Measurements from ENCODE around the gene LRCOL1. TPM values are rescaled to one million over a fixed set of nuclear protein-coding genes. Genes with fewer than 3 reads are reported as not detected.

The LRCOL1 gene
- total RNA-seq, 2 donors from 2014 or later: 0.47 TPM; not detected in 1

DNA sequence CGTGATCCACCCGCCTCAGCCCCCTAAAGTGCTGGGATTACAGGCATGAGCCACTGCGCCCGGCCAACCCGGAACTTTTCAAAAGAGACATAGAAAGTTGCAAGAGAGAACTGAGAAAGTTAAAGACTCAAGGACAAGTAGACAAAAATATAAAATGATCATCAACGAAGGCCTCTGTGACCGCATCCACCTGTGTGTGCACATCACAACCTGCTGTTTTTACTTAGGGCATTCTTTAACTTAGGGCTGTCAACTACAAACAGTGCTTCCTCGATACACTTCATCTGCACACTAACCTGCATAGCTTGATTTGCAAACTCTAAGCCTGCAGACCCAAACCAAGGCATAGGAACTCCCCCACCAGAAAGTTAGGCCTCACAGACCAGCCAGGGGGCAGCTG lies 23.0 kb upstream of the LRCOL1 start:
- H3K36me3 ChIP-seq: no peaks in the 10 kb centered on the region
- intact Hi-C loops (cut with DNase I): no loop called here

GRCh38 chr12:132632521-132633228 lies 22.3 kb upstream of the LRCOL1 start:
- no peak overlapping the region for H3K9ac ChIP-seq (ENCODE audit: low read depth in 2 of 2, low read length in 2 of 2)
- no peaks in the 10 kb centered on the region for H3K27me3 ChIP-seq
- H3K27ac ChIP-seq: no peak overlapping the region
- H3K36me3 ChIP-seq: no peaks in the 10 kb centered on the region
- DNase-seq: no peak
- intact Hi-C loops (cut with DNase I): no loop called here
- TF ChIP-seq CTCF (IDR thresholded peaks at IDR 0.05): no peak
- no peaks in the 10 kb centered on the region for H3K4me1 ChIP-seq
- H3K9me3 ChIP-seq: no peaks in the 10 kb centered on the region
- no peak overlapping the region for H3K4me3 ChIP-seq

More for the DNA sequence above, 23.0 kb upstream of the LRCOL1 start:
- TF ChIP-seq CTCF (IDR thresholded peaks at IDR 0.05): no peak
- Histone ChIP-seq H3K27me3 (no peaks in the 10 kb centered on the region), H3K9ac (ENCODE audit: low read depth in 2 of 2, low read length in 2 of 2) (no peak overlapping the region), H3K4me1 (no peaks in the 10 kb centered on the region), H3K9me3 (no peaks in the 10 kb centered on the region), H3K27ac (no peak overlapping the region), H3K4me3 (no peak overlapping the region)
- DNase-seq: no peak

- DNase-seq: no peak
- H3K36me3 ChIP-seq: no peaks in the 10 kb centered on the region
- H3K4me3 ChIP-seq: no peak overlapping the region
- H3K4me1 ChIP-seq: no peaks in the 10 kb centered on the region
- no peak overlapping the region for H3K9ac ChIP-seq (ENCODE audit: low read depth in 2 of 2, low read length in 2 of 2)
- H3K27me3 ChIP-seq: no peaks in the 10 kb centered on the region
- no peak overlapping the region for H3K27ac ChIP-seq
- no peaks in the 10 kb centered on the region for H3K9me3 ChIP-seq
- intact Hi-C loops (cut with DNase I): no loop called here
- TF ChIP-seq CTCF (IDR thresholded peaks at IDR 0.05): no peak
These were observed 21.3 kb upstream of the LRCOL1 start for GRCh38 chr12:132631666-132632065.

GRCh38 chr12:132630672-132631071 lies 20.3 kb upstream of the LRCOL1 start:
- Histone ChIP-seq H3K4me3 (no peak overlapping the region), H3K4me1 (no peaks in the 10 kb centered on the region), H3K27ac (no peak overlapping the region), H3K9me3 (no peaks in the 10 kb centered on the region), H3K27me3 (no peaks in the 10 kb centered on the region), H3K36me3 (no peaks in the 10 kb centered on the region), H3K9ac (ENCODE audit: low read depth in 2 of 2, low read length in 2 of 2) (no peak overlapping the region)
- intact Hi-C loops (cut with DNase I): no loop called here
- no peak for TF ChIP-seq CTCF (IDR thresholded peaks at IDR 0.05)
- DNase-seq: no peak

GRCh38 chr12:132629330-132629729 lies 18.9 kb upstream of the LRCOL1 start:
- H3K27ac ChIP-seq: no peak overlapping the region
- no peak for TF ChIP-seq CTCF (IDR thresholded peaks at IDR 0.05)
- H3K9ac ChIP-seq (ENCODE audit: low read depth in 2 of 2, low read length in 2 of 2): no peak overlapping the region
- H3K4me1 ChIP-seq: no peaks in the 10 kb centered on the region
- no peak for DNase-seq
- no peaks in the 10 kb centered on the region for H3K27me3 ChIP-seq
- no peaks in the 10 kb centered on the region for H3K36me3 ChIP-seq
- H3K9me3 ChIP-seq: no peaks in the 10 kb centered on the region
- intact Hi-C loops (cut with DNase I): no loop called here
- H3K4me3 ChIP-seq: no peak overlapping the region
